A549 (cell line): ENCODE measurements around the gene EXTL1.

Experiments
- BHLHE40 ChIP-seq: IDR thresholded peaks from 2 replicates; pipeline ENCODE4 v1.6.1; 2012; ENCODE audit warnings: low read depth, low read length, inconsistent platforms
- CTCF ChIP-seq: fragments of >200 bp; sonication (Bioruptor Twin); formaldehyde crosslinking; IDR thresholded peaks from 3 replicates; pipeline ENCODE4 v1.5.1; 2016
- EP300 ChIP-seq, 2 experiments: fragments of >200 bp; sonication (Bioruptor Twin); formaldehyde crosslinking; IDR thresholded peaks; 2 replicates in 1 of 2; 3 replicates in 1 of 2; pipeline ENCODE4 v1.6.1; 2016 to 2017
- POLR2A ChIP-seq: IDR thresholded peaks from 2 replicates; pipeline ENCODE4 v1.6.1; 2012; ENCODE audit warnings: mild to moderate bottlenecking, low read length
- SMC3 ChIP-seq: fragments of >200 bp; sonication (Bioruptor Twin); formaldehyde crosslinking; IDR thresholded peaks from 3 replicates; pipeline ENCODE4 v1.6.1; 2018; ENCODE audit warnings: inconsistent platforms
- SREBF2 ChIP-seq: fragments of 450-650 bp; IDR thresholded peaks from 2 replicates; pipeline ENCODE4 v1.6.1; 2014; ENCODE audit warnings: mild to moderate bottlenecking, moderate library complexity

- TF ChIP-seq CTCF (no peak), POLR2A (no peak), BHLHE40 (no peak), SREBF2 (no peak), EP300 (IDR thresholded peaks at IDR 0.05) (no peak), SMC3 (no peak)
Measured at GRCh38 chr1:26050248-26050640, 28.7 kb downstream of the EXTL1 start.
